IPS-11a (cell line): Measurements from ENCODE around the gene TMEM213.

ENCODE experiments used
- H3K4me3 ChIP-seq: one replicate; pipeline ENCODE4 v1.5.1; 2013; ENCODE audit warnings: low read depth, low read length, control low read depth

Gene TMEM213

GRCh38 chr7:138797715-138798320, at the start of gene TMEM213, which contains the start of gene ATP6V0A4:
Gene TMEM213 (plus strand): TSS chr7:138797994. CDS start chr7:138798105, 111 bp downstream.
Gene ATP6V0A4 (minus strand): TSS chr7:138798196. CDS start chr7:138771247, 26,949 bp downstream.
- H3K4me3 ChIP-seq = no peak within 1 kb of the TSS

- no peak overlapping the region for H3K4me3 ChIP-seq
Observed at GRCh38 chr7:138748666-138749065, 49.1 kb upstream of the TMEM213 start.

- H3K4me3 ChIP-seq = no peak overlapping the region
Observed at GRCh38 chr7:138749960-138750359, 47.8 kb upstream of the TMEM213 start.

GRCh38 chr7:138750473-138750872, 47.3 kb upstream of the TMEM213 start:
- H3K4me3 ChIP-seq = no peak overlapping the region

GRCh38 chr7:138750901-138751464, 46.8 kb upstream of the TMEM213 start:
- H3K4me3 ChIP-seq = no peak overlapping the region

GRCh38 chr7:138752518-138753149, 45.2 kb upstream of the TMEM213 start:
- H3K4me3 ChIP-seq = no peak overlapping the region

GRCh38 chr7:138753150-138753518, 44.7 kb upstream of the TMEM213 start:
- H3K4me3 ChIP-seq = no peak overlapping the region

GRCh38 chr7:138753610-138754009, 44.2 kb upstream of the TMEM213 start:
- H3K4me3 ChIP-seq = no peak overlapping the region

- H3K4me3 ChIP-seq = no peak overlapping the region
Observed at GRCh38 chr7:138755331-138755747, 42.5 kb upstream of the TMEM213 start.

- H3K4me3 ChIP-seq = no peak overlapping the region
Observed at GRCh38 chr7:138755842-138756590, 41.8 kb upstream of the TMEM213 start.

GRCh38 chr7:138756591-138757242, 41.1 kb upstream of the TMEM213 start:
- no peak overlapping the region for H3K4me3 ChIP-seq

- no peak overlapping the region for H3K4me3 ChIP-seq
Observed at GRCh38 chr7:138768241-138768640, 29.6 kb upstream of the TMEM213 start.

GRCh38 chr7:138770904-138771303, 26.9 kb upstream of the TMEM213 start:
- no peak overlapping the region for H3K4me3 ChIP-seq

- H3K4me3 ChIP-seq = no peak overlapping the region
Observed at GRCh38 chr7:138773176-138773575, 24.6 kb upstream of the TMEM213 start.

- no peak overlapping the region for H3K4me3 ChIP-seq
Observed at GRCh38 chr7:138773817-138774216, 24.0 kb upstream of the TMEM213 start.

GRCh38 chr7:138776166-138776833, 21.5 kb upstream of the TMEM213 start:
- no peak overlapping the region for H3K4me3 ChIP-seq

- no peak overlapping the region for H3K4me3 ChIP-seq
Observed at GRCh38 chr7:138781004-138781403, 16.8 kb upstream of the TMEM213 start.

GRCh38 chr7:138784692-138785091, 13.1 kb upstream of the TMEM213 start:
- H3K4me3 ChIP-seq = no peak overlapping the region

GRCh38 chr7:138785587-138786437, 12.0 kb upstream of the TMEM213 start:
- H3K4me3 ChIP-seq = no peak overlapping the region
